Islet precursor cell (in vitro differentiated cells): Measurements from ENCODE around the gene UBL5.
"Not testable (repeated sequence)": the region's sequence is repeated elsewhere in the genome, so short reads cannot be mapped to it uniquely, and the experiment has no call there.

Experiments used
- DNase-seq: peaks from one replicate; pipeline ENCODE4 v3.0.0-alpha.2; 2018

The UBL5 gene

GRCh38 chr19:9827289-9828238 is at the start of gene UBL5:
TSS of gene UBL5 (plus strand) at chr19:9827918. CDS start at chr19:9828338, 420 bp downstream.
- peak; percentile 95 for DNase-seq

GRCh38 chr19:9782338-9782737 is 45.4 kb upstream of the UBL5 start:
- DNase-seq, result no peak

GRCh38 chr19:9784163-9784496 is 43.6 kb upstream of the UBL5 start:
- not testable (repeated sequence) for DNase-seq

DNA sequence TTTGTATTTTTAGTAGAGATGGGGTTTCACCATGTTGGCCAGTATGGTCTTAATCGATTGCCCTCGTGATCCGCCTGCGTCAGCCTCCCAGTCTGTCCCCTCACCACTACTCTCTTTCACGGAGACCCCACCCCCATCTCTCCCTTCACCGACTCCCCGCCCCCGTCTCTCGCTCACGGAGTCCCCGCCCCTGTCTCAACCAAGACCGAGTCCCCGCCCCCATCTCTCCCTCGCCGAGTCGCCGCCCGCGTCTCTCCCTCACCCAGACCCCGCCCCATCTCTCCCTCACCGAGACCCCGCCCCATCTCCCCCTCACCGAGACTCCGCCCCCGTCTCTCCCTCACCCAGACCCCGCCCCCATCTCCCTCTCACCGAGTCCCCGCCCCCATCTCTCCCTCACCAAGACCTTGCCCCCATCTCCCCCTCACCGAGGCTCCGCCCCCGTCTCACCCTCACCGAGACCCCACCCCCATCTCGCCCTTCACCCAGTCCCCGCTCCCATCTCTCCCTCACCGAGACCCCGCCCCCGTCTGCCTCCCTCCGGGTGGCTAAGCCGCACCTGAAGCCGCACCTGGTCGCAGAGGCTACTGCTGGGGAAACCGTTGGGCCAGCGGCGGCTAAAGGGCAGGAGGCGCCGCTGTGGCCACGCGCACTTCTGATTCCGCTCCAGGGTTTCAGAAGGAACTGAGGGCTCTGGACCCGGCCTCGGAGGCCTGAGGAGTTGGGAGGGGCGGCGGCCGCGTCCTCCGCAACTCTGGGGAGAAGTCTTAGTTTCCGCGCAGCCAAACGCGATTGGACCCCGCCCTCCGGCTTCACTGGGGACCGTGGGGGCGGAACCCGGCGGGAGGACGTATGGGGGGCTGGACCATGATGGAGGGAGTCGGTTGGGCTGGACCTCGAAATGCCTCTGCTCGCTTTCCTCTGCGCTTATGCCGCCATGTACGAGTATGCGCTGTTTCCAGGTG is 42.1 kb upstream of the UBL5 start:
- peak; percentile 99 for DNase-seq

DNA sequence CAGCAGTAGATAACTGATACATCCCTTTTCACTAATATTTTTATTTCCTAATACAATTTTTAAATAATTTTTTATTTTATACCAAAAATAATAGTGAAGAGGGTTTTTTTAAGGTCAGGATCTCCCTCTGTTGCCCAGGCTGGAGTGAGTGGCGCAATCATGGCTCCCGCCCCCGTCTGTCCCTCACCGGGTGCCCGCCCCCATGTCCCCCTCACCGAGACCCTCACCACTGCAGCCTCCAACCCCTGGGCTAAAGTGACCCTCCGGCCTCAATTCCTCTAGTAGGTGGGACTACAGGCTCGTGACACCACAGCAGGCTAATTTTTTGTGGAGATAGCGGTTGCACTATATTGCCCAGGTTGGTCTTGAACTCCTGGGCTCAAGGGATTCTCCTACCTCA is 41.4 kb upstream of the UBL5 start:
- DNase-seq, result no peak

- no peak for DNase-seq
Measured at GRCh38 chr19:9786819-9787218, 40.9 kb upstream of the UBL5 start.

DNA sequence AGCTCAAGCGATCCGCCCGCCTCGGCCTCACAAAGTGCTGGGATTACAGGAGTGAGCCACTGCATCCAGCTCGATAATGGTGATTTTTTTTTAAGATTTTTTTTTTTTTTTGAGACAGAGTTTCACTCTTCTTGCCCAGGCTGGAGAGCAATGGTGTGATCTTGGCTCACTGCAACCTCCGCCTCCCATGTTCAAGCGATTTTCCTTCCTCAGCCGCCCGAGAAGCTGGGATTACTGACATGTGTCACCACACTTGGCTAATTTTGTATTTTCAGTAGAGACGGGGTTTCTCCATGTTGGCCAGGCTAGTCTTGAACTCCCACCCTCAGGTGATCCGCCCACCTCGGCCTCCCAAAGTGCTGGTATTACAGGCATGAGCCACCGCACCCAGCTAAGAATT is 39.1 kb upstream of the UBL5 start:
- DNase-seq, result not testable (repeated sequence)

GRCh38 chr19:9789066-9789465 is 38.7 kb upstream of the UBL5 start:
- DNase-seq, result no peak

DNA sequence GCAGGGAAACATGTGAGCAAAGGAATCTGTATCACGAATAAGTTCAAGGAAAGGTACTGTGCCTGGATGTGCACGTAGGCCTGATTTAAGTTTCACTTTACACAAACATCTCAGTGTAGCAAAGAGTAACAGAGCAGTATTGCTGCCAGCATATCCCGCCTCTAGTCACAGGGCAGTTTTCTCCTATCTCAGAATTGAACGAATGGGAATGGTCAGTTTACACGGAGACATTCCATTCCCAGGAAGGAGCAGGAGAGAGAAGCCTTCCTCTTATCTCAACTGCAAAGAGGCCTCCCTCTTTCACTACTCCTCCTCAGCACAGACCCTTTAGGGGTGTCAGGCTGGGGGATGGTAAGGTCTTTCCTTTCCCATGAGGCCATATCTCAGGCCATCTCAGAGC is 38.1 kb upstream of the UBL5 start:
- DNase-seq, result not testable (repeated sequence)

GRCh38 chr19:9791073-9791367 is 36.7 kb upstream of the UBL5 start:
- DNase-seq, result not testable (repeated sequence)

- DNase-seq, result peak; percentile 99
Measured at GRCh38 chr19:9791552-9792205, 36.0 kb upstream of the UBL5 start.

- peak; percentile 99 for DNase-seq
Measured at GRCh38 chr19:9792206-9793070, 35.3 kb upstream of the UBL5 start.

DNA sequence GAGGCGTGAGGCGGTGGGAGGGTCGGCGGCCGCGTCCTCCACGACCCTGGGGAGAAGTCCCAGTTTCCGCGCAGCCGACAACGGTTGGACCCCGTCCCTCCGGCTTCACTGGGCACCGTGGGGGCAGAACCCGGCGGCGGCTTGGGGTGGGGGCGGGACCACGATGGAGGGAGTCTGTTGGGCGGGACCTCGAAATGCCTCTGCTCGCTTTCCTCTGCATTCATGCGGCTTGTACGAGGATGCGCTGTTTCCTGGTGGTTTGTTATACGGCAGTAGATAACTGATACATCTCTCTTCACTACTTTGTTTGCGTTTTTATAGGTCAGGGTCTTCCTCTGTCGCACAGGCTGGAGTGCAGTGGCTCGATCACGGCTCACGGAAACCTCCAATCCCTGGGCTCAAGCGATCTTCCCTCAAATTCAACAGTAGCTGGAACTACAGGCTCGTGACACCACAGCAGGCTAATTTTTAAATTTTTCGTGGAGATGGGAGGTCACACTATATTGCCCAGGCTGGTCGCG is 34.6 kb upstream of the UBL5 start:
- DNase-seq, result no peak

DNA sequence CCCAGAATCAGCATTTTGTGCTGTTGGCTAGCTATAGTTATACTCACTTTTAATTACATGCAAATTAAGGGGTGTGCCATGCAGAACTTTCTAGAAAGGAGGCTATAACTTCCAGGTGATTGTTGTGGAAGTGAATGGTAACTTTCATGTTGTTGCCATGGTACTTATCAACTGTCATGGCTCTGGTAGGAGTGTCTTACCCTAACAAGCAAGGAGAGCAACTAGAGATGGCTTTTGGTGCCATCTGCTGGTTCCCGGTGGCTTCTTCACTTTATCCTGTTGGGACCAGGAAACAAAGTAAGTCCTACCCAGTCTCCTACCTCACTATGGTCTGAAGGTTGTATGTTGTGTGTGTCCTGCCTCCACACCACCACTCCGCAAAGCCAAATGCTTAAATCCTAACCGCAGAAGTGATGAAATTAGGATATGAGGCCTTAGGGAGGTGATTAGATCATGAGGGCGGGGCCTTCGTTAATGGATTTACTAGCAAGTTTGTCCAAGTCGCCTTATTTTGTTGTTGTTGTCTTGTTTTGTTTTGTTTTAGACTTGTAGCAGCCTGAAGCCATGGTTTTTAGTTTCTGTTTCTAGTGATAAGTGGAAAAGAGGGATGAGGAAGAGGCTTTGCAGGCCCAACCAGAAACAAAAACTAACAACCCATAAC is 31.5 kb upstream of the UBL5 start:
- peak; percentile 93 for DNase-seq

DNA sequence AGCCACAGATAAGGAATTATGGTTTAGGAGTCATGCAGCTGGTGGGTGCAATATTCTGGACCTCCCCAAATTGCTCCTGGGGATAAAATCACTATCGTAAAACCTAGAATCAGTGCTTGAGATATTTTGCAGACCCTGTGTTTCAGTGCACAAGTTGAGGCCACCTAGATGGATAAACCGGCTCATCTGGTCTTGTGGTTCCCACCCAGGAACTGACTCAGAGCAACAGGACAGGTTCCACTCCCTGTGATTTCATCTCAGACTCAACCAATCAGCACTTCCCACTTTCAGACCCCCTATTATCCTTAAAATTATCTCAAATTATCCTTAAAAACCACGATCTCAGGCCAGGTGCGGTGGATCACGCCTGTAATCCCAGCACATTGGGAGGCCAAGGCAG is 29.8 kb upstream of the UBL5 start:
- DNase-seq, result no peak

GRCh38 chr19:9799162-9799561 is 28.6 kb upstream of the UBL5 start:
- DNase-seq, result no peak

GRCh38 chr19:9801976-9802375 is 25.7 kb upstream of the UBL5 start:
- no peak for DNase-seq

DNA sequence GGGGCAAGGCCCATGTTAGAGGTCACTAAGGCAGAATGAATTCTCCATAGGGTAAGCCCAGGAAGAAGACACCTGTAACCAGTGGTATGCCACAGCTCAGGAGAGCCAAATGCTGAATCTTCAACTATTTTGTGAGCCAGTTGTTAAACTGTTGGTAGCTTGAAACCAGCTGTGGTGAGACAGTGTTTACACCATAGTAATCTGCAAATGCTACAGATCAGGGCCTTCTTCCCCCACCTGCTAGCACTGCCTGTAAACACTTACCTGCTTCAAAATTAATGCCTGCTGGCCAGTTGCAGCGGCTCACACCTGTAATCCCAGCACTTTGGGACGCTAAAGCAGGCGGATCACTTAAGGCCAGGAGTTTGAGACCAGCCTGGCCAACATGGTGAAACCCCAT is 20.9 kb upstream of the UBL5 start:
- DNase-seq, result no peak

GRCh38 chr19:9808855-9809824 is 18.6 kb upstream of the UBL5 start:
- DNase-seq, result no peak

GRCh38 chr19:9811139-9811538 is 16.6 kb upstream of the UBL5 start:
- DNase-seq, result no peak
